Trophoblast cell (in vitro differentiated cells and primary cell): ENCODE results near the gene RAP1GDS1.

Experiments used
- DNase-seq, 2 donors: peaks; one replicate each; pipeline ENCODE4 v3.0.0-alpha.2; 2016
- H2AFZ ChIP-seq: 2 replicates; pipeline ENCODE4 v1.6.1; 2013; ENCODE audit warnings: low read length, moderate library complexity, mild to moderate bottlenecking; ENCODE audit not compliant: insufficient read depth, poor library complexity
- H2AK5ac ChIP-seq: 2 replicates; pipeline ENCODE4 v1.6.1; 2013; ENCODE audit warnings: mild to moderate bottlenecking, low read length
- H2BK120ac ChIP-seq: 2 replicates; pipeline ENCODE4 v1.6.1; 2013; ENCODE audit warnings: low read length, mild to moderate bottlenecking, moderate library complexity; ENCODE audit not compliant: insufficient read depth, poor library complexity
- H2BK12ac ChIP-seq: 2 replicates; pipeline ENCODE4 v1.6.1; 2013; ENCODE audit warnings: mild to moderate bottlenecking, low read length, moderate library complexity
- H2BK5ac ChIP-seq: 2 replicates; pipeline ENCODE4 v1.6.1; 2013; ENCODE audit warnings: low read length, low read depth, moderate library complexity, mild to moderate bottlenecking; ENCODE audit not compliant: poor library complexity
- H3K14ac ChIP-seq: 2 replicates; pipeline ENCODE4 v1.6.1; 2013; ENCODE audit warnings: mild to moderate bottlenecking, low read length
- H3K18ac ChIP-seq: 2 replicates; pipeline ENCODE4 v1.6.1; 2013; ENCODE audit warnings: mild to moderate bottlenecking, low read length
- H3K23ac ChIP-seq: 2 replicates; pipeline ENCODE4 v1.6.1; 2013; ENCODE audit warnings: low read length
- H3K27ac ChIP-seq: 2 replicates; pipeline ENCODE4 v1.5.1; 2013; ENCODE audit warnings: low read depth, mild to moderate bottlenecking, inconsistent platforms, low read length, moderate library complexity
- H3K27me3 ChIP-seq: 2 replicates; pipeline ENCODE4 v1.6.1; 2013; ENCODE audit warnings: inconsistent platforms, mild to moderate bottlenecking, low read length, moderate library complexity; ENCODE audit not compliant: insufficient read depth
- H3K36me3 ChIP-seq, 2 experiments: 1 replicate in 1 of 2; 2 replicates in 1 of 2; pipeline ENCODE4 v1.6.1; 2013; ENCODE audit warnings: low read length in 2 of 2, mild to moderate bottlenecking in 2 of 2, moderate library complexity in 1 of 2; ENCODE audit not compliant: insufficient read depth in 2 of 2, control insufficient read depth in 1 of 2
- H3K4ac ChIP-seq: 2 replicates; pipeline ENCODE4 v1.6.1; 2013; ENCODE audit warnings: low read depth, mild to moderate bottlenecking, low read length, moderate library complexity
- H3K4me1 ChIP-seq, 2 experiments: 1 replicate in 1 of 2; 2 replicates in 1 of 2; pipeline ENCODE4 v1.6.1; 2013; ENCODE audit warnings: low read length in 2 of 2, mild to moderate bottlenecking in 2 of 2, moderate library complexity in 1 of 2; ENCODE audit not compliant: insufficient read depth in 2 of 2, control insufficient read depth in 1 of 2
- H3K4me2 ChIP-seq: 2 replicates; pipeline ENCODE4 v1.6.1; 2013; ENCODE audit warnings: inconsistent platforms, mild to moderate bottlenecking, low read length, moderate library complexity
- H3K4me3 ChIP-seq: 2 replicates; pipeline ENCODE4 v1.5.1; 2013; ENCODE audit warnings: mild to moderate bottlenecking, low read depth, low read length, inconsistent platforms
- H3K79me1 ChIP-seq: one replicate; pipeline ENCODE4 v1.6.1; 2013; ENCODE audit warnings: low read length
- H3K79me2 ChIP-seq: 2 replicates; pipeline ENCODE4 v1.6.1; 2013; ENCODE audit warnings: low read length, mild to moderate bottlenecking; ENCODE audit not compliant: control insufficient read depth, insufficient read depth, poor library complexity
- H3K9ac ChIP-seq: 2 replicates; pipeline ENCODE4 v1.6.1; 2013; ENCODE audit warnings: mild to moderate bottlenecking, low read length
- H3K9me3 ChIP-seq: 2 replicates; pipeline ENCODE4 v1.6.1; 2013; ENCODE audit warnings: low read depth, mild to moderate bottlenecking, control low read depth, inconsistent platforms, low read length; ENCODE audit not compliant: insufficient read depth
- H4K12ac ChIP-seq: 2 replicates; pipeline ENCODE4 v1.6.1; 2013; ENCODE audit warnings: low read depth, mild to moderate bottlenecking, low read length, moderate library complexity
- H4K8ac ChIP-seq: 2 replicates; pipeline ENCODE4 v1.6.1; 2013; ENCODE audit warnings: low read depth, mild to moderate bottlenecking, low read length, moderate library complexity
- H4K91ac ChIP-seq: one replicate; pipeline ENCODE4 v1.6.1; 2013; ENCODE audit warnings: low read depth, mild to moderate bottlenecking, low read length, moderate library complexity
- WGBS: extraction: QIAGEN DNeasy Blood & Tissue Kit; methylation state at CpG from one replicate; pipeline ENCODE4 v1.1.7; 2013; ENCODE audit warnings: missing lambda C conversion rate; ENCODE audit not compliant: insufficient read length, insufficient coverage; ENCODE audit errors: extremely low coverage; 5-methylcytosine and 5-hydroxymethylcytosine counted together

Gene RAP1GDS1

GRCh38 chr4:98343626-98344025 is 82.4 kb downstream of the RAP1GDS1 start:
- no peak overlapping the region for H2BK12ac ChIP-seq

GRCh38 chr4:98345838-98346237 is 84.7 kb downstream of the RAP1GDS1 start:
- Histone ChIP-seq H2BK5ac (no peak overlapping the region), H3K36me3 (no peaks in the 10 kb centered on the region), H4K12ac (no peak overlapping the region), H3K4me1 (no peaks in the 10 kb centered on the region), H2BK120ac (no peak overlapping the region), H3K4ac (no peak overlapping the region), H2BK12ac (no peak overlapping the region), H3K18ac (no peak overlapping the region), H3K4me3 (no peak overlapping the region), H3K79me1 (no peaks in the 10 kb centered on the region), H2AK5ac (no peak overlapping the region), H3K14ac (no peak overlapping the region), H3K27me3 (no peaks in the 10 kb centered on the region), H3K9ac (no peak overlapping the region), H3K9me3 (no peaks in the 10 kb centered on the region), H2AFZ (no peak overlapping the region), H3K23ac (no peak overlapping the region), H3K4me2 (no peak overlapping the region), H3K27ac (no peak overlapping the region), H4K91ac (no peak overlapping the region), H4K8ac (no peak overlapping the region), H3K79me2 (no peaks in the 10 kb centered on the region)
- DNase-seq, result no peak
- no CpG with 5 or more reads among the region's 3 CpGs for WGBS

More at GRCh38 chr4:98343626-98344025, 82.4 kb downstream of the RAP1GDS1 start:
- H3K79me1 ChIP-seq, result no peaks in the 10 kb centered on the region
- no peak overlapping the region for H2AFZ ChIP-seq
- no peak overlapping the region for H3K18ac ChIP-seq
- H2AK5ac ChIP-seq, result no peak overlapping the region
- H4K8ac ChIP-seq, result no peak overlapping the region
- no peak overlapping the region for H3K23ac ChIP-seq
- H4K91ac ChIP-seq, result no peak overlapping the region
- no peak overlapping the region for H2BK5ac ChIP-seq
- no peak overlapping the region for H3K9ac ChIP-seq
- no peak overlapping the region for H3K4ac ChIP-seq
- no CpG with 5 or more reads among the region's 4 CpGs for WGBS
- H3K14ac ChIP-seq, result no peak overlapping the region
- no peaks in the 10 kb centered on the region for H3K4me1 ChIP-seq
- no peak overlapping the region for H4K12ac ChIP-seq
- no peak overlapping the region for H3K4me3 ChIP-seq
- H3K9me3 ChIP-seq, result no peaks in the 10 kb centered on the region
- H3K79me2 ChIP-seq, result no peaks in the 10 kb centered on the region
- no peak for DNase-seq
- no peaks in the 10 kb centered on the region for H3K36me3 ChIP-seq
- no peak overlapping the region for H2BK120ac ChIP-seq
- no peak overlapping the region for H3K4me2 ChIP-seq
- H3K27me3 ChIP-seq, result no peaks in the 10 kb centered on the region
- no peak overlapping the region for H3K27ac ChIP-seq

GRCh38 chr4:98352396-98352795 is 91.2 kb downstream of the RAP1GDS1 start:
- Histone ChIP-seq H2AFZ (no peak overlapping the region), H3K9me3 (no peaks in the 10 kb centered on the region), H3K36me3 (no peaks in the 10 kb centered on the region), H3K27ac (no peak overlapping the region), H4K12ac (no peak overlapping the region), H4K91ac (no peak overlapping the region), H2AK5ac (no peak overlapping the region), H4K8ac (no peak overlapping the region), H2BK12ac (no peak overlapping the region), H2BK120ac (no peak overlapping the region), H3K23ac (no peak overlapping the region), H3K14ac (no peak overlapping the region), H3K4me3 (no peak overlapping the region), H3K79me2 (no peaks in the 10 kb centered on the region), H3K9ac (no peak overlapping the region), H3K4ac (no peak overlapping the region), H3K4me2 (no peak overlapping the region), H3K18ac (no peak overlapping the region), H3K27me3 (no peaks in the 10 kb centered on the region), H3K79me1 (no peaks in the 10 kb centered on the region), H3K4me1 (no peaks in the 10 kb centered on the region), H2BK5ac (no peak overlapping the region)
- WGBS, result 100% methylated on average over 1 of the region's 7 CpGs
- no peak for DNase-seq

GRCh38 chr4:98352940-98353339 is 91.8 kb downstream of the RAP1GDS1 start:
- no peak overlapping the region for H3K4ac ChIP-seq
- H3K23ac ChIP-seq, result no peak overlapping the region
- no peaks in the 10 kb centered on the region for H3K27me3 ChIP-seq
- H4K91ac ChIP-seq, result no peak overlapping the region
- DNase-seq, result no peak
- no peaks in the 10 kb centered on the region for H3K4me1 ChIP-seq
- no peak overlapping the region for H3K4me2 ChIP-seq
- no peaks in the 10 kb centered on the region for H3K79me1 ChIP-seq
- H2AFZ ChIP-seq, result no peak overlapping the region
- H4K12ac ChIP-seq, result no peak overlapping the region
- H3K4me3 ChIP-seq, result no peak overlapping the region
- WGBS, result no CpG with 5 or more reads among the region's 4 CpGs
- no peak overlapping the region for H3K9ac ChIP-seq
- H2AK5ac ChIP-seq, result no peak overlapping the region
- no peaks in the 10 kb centered on the region for H3K36me3 ChIP-seq
- no peak overlapping the region for H2BK12ac ChIP-seq
- no peak overlapping the region for H2BK120ac ChIP-seq
- H2BK5ac ChIP-seq, result no peak overlapping the region
- H4K8ac ChIP-seq, result no peak overlapping the region
- H3K79me2 ChIP-seq, result no peaks in the 10 kb centered on the region
- H3K18ac ChIP-seq, result no peak overlapping the region
- no peaks in the 10 kb centered on the region for H3K9me3 ChIP-seq
- no peak overlapping the region for H3K14ac ChIP-seq
- H3K27ac ChIP-seq, result no peak overlapping the region
